Measurements from ENCODE around the gene PIP5K1A.

DNA sequence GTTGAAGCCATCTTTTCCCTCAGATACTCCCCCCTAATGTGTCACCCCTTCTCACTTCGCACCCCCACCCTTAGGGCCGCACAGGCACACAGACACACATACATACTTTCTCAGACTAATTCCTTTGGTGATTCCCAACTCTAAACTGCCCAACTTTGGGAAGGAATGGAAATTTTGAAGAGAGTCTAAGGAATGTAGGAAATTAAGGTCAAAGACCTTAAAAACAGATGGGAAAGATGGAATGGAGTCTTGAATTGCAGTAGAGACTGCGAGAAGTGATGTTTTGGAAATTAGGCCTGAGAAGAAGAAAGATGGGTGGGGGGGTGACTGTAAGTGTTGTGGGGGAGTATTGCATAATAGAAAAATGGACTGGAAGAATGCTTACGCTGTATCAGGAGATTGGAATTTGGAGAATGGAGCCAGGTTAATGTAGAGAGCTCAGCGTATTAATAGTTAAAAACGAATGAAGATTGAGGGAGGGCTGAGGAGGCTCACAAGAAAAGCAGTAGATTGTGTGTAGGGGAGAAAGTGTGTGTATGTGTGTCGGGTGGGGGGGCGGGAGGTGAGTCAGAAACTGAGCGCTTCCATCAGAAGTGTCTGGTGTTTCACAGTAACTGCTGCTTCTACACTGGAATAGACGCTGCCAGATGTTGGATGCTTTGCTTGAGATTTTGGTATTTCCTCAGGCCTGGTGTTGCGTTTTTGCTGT, 1.7 kb downstream of the PIP5K1A start:
- TF ChIP-seq, protein P1, sequence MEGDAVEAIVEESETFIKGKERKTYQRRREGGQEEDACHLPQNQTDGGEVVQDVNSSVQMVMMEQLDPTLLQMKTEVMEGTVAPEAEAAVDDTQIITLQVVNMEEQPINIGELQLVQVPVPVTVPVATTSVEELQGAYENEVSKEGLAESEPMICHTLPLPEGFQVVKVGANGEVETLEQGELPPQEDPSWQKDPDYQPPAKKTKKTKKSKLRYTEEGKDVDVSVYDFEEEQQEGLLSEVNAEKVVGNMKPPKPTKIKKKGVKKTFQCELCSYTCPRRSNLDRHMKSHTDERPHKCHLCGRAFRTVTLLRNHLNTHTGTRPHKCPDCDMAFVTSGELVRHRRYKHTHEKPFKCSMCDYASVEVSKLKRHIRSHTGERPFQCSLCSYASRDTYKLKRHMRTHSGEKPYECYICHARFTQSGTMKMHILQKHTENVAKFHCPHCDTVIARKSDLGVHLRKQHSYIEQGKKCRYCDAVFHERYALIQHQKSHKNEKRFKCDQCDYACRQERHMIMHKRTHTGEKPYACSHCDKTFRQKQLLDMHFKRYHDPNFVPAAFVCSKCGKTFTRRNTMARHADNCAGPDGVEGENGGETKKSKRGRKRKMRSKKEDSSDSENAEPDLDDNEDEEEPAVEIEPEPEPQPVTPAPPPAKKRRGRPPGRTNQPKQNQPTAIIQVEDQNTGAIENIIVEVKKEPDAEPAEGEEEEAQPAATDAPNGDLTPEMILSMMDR (IDR thresholded peaks at IDR 0.05; ENCODE audit: low read depth, low read length, missing input control), result no peak
- TF ChIP-seq SP1 (IDR thresholded peaks at IDR 0.05), result no peak
- no peak for TF ChIP-seq RAD21 (IDR thresholded peaks at IDR 0.05)

All from liver (tissue), 3 donors.